Smooth muscle cell of the brain vasculature (primary cell): ENCODE data around the gene NAV3.

ENCODE experiments used
- DNase-seq: peaks from one replicate; pipeline ENCODE4 v3.0.0-alpha.2; 2012; ENCODE audit warnings: low read depth, low spot score

The NAV3 gene, protein sequence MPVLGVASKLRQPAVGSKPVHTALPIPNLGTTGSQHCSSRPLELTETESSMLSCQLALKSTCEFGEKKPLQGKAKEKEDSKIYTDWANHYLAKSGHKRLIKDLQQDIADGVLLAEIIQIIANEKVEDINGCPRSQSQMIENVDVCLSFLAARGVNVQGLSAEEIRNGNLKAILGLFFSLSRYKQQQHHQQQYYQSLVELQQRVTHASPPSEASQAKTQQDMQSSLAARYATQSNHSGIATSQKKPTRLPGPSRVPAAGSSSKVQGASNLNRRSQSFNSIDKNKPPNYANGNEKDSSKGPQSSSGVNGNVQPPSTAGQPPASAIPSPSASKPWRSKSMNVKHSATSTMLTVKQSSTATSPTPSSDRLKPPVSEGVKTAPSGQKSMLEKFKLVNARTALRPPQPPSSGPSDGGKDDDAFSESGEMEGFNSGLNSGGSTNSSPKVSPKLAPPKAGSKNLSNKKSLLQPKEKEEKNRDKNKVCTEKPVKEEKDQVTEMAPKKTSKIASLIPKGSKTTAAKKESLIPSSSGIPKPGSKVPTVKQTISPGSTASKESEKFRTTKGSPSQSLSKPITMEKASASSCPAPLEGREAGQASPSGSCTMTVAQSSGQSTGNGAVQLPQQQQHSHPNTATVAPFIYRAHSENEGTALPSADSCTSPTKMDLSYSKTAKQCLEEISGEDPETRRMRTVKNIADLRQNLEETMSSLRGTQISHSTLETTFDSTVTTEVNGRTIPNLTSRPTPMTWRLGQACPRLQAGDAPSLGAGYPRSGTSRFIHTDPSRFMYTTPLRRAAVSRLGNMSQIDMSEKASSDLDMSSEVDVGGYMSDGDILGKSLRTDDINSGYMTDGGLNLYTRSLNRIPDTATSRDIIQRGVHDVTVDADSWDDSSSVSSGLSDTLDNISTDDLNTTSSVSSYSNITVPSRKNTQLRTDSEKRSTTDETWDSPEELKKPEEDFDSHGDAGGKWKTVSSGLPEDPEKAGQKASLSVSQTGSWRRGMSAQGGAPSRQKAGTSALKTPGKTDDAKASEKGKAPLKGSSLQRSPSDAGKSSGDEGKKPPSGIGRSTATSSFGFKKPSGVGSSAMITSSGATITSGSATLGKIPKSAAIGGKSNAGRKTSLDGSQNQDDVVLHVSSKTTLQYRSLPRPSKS (N-terminal part only)

DNA sequence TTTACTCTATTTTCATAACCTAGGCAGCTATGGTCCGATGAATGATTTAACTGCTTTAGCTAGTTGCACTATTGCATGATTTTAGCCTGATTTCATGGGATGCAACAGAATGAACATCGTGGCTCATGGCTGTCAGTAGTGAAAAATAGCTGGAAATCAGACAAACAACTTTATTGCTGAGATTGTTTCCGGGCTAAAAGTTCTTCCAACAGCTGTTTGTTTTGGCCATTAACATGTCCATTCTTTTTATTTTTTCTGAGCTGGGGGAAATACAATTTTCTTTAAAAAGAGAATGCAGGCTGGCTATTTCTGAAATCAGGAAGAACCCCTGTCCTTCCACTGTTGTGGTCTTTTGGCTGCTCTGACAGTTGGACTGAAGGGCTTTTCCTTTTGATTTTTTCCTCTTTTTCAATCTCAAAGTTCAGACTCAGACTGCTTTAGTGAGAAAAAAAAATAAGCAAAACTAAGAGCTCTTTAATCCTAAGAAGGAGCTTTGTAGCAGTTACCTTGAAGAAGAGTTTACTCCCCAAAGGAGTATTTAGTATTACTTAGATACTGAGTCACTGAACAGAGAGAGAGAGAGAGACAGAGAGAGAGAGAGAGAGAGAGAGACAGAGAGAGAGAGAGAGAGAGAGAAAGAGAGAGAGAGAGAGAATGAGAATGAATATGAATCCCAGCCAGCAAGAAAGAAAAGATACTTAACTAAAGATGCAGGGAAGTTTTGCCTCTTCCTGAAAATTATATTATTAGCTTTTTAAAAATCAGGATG is at the start of gene NAV3:
Gene NAV3, plus strand, starts transcription at position 312 of the 769 bp plus-strand sequence. CDS start 568 bp downstream, outside the sequence.
- no peak for DNase-seq

DNA sequence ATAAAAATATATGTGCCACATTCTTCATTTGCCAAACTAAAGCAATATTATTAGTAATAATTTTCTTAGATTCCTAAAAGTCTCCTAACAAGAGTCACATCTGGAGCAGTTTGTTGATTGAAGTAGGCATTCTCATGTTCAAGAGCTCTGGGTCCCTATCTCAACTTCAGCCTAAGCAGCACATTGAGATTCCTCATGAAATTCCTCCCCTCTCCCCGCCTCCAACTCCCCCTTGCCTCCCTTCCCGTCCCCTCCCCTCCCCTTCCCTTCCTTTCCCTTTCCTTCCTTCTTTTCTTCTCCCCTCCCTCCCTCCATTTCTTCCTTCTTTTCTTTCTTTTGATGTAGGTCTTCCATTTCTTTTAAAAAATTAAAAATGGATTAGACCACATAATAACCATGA is 48.7 kb upstream of the NAV3 start:
- no peak for DNase-seq

DNA sequence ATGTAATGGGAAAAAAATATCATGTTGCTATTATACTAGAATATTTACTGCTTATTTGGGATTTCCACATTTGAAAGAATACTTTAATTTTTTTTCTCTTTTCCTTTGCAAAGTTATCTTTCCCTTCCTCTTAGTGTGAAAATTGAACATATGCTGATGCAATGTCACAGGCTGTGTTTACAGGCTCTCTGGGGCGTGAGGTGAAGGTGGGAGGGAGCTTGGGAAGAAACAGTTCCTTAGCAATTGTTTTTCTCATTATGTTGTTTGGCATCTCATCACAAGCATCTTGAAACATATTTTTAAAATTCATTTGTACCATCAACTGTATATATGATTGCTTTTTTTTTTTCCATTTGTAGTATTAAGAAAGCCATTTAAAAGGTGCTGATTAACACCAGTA is 47.9 kb upstream of the NAV3 start:
- no peak for DNase-seq

DNA sequence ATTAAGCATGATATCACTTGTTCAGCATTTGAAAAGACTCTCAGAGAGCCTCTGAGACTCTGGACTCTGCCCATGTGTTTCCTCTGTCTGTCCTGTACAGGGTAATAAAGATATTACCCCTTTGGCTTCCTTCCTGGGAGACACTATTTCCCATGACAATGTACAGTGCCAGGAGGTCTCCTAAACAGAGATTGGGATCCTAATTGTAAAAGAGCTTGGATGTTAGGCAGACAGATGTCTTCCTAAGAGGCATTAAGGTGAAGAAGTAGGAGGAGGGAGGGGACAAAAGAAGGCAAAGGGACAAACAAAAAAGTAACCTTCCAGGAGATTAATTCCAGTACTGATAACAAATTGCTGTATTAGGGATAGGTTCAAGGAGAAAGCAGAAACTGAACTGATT is 45.5 kb upstream of the NAV3 start:
- DNase-seq: no peak

DNA sequence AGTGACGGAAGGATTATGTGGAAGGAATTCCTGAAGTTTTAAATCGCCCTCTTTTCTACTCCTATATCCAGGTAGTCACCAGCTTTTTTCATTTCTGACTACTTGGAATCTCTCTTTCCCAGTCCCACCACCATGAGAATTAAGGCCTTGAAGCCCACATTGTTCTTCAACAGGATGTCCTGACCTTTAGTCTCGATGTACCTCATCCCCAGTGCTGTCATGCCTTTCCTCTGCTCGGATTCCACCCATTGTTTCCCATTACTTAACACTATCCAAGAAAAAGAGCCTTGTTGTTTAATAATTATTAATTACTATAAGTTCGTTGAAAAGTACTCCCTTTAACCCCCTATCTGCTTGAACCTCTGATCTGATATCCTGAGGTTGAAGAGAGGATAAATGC is 44.0 kb upstream of the NAV3 start:
- DNase-seq: no peak

DNA sequence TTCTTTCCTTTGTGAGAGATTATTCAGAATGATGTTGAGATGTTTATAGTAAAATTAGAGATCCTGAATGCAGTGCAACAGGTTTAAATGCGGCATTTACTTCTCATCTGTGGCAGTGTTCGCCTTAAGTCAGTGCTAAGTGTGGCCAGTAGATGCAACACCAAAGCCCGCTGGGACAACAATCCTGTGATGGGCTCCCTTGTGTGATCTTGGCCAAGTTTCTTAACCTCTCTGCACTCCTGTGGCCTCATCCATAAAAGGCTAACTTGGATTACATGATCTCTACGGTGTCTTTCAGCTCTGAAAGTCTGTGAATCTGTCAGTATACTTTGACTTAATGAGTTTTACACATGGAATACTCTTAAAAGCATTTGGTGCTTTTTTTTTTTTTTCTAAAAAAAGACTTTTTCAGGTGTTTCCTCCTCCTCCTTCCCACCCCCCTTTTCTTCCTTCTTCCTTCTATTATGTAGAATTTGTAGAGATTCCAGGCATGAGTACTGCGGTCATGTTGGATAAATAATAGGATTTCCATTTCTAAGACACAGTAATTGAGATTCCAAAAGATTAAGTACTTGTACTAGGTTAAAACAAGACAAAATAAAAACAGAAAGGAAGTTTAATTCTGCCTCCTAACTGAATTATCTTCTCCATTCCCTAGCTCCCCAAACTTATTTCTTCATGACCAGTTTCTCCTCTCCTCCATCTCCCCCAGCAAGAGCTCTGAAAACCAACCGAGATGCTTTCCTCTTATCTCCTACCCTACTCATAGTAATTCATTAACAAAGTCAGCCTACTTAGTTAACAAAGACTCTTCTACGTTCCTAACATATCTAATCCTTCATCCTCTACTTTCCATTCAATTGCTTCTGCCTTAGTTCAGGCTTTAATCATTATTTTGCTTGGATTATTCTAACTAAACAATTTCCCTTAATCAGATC is 42.2 kb upstream of the NAV3 start:
- no peak for DNase-seq

DNA sequence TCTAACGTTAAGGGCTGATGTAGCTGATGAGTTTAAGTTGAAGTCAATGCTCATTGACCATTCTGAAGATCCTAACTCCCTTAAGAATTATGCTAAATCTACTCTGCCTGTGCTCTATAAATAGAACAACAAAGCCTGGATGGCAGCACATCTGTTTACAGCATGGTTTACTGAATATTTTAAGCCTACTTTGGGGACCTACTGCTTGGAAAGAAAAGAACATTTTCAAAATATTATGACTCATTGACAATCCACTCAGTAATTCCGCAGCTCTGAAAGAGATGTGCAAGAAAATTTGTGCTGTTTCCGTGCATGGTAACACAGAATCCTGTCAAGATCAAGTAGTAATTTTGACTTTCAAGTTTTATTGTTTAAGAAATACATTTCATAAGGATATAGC is 35.0 kb upstream of the NAV3 start:
- peak; percentile 26 for DNase-seq

DNA sequence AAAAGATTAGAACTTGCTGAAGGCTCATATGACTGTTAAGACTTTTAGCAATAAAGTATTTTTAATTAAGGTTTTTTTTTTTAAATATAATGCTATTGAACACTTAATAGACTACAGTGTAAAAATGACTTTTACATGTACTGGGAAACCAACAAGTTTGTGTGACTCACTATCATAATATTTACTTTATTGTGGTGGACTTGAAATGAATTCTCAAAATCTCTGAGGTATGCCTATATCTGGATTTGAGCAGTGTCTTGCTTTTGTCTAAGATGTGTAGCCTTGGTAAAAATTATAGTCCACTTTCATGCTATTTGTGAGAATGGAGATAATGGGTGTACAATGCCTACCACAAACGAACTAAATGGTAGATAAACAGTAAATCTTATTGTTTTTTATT is 33.9 kb upstream of the NAV3 start:
- no peak for DNase-seq

DNA sequence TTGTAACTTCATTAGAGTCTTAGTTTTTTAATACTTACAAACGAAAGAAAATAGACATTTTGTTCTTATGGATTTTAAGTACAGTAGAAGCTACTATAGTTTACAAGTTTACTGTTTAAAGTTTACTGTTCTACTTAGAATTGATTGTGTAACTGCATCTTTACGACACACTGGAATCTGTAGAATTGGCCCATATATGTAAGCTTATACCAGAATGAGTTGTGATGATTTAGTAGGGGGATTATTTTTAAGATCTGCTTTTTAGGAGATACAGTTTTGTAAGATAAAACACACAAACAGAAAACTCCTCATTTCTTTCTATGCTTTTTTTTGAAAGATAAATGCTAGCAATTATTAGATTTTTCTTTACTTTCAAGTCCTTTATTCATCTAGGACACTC is 30.2 kb upstream of the NAV3 start:
- DNase-seq: no peak

DNA sequence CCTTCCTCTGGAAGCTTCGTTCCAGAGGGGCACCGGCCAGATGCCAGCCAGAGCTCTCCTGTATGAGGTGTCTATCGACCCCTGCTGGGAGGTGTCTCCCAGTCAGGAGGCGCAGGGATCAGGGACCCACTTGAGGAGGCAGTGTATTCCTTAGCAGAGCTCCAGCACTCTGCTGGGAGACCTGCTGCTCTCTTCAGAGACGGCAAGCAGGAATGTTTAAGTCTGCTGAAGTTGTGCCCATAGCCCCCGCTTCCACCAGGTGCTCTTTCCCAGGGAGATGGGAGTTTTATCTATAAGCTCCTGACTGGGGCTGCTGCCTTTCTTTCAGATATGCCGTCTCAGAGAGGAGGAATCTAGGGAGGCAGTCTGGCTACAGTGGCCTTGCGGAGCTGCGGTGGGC is 22.2 kb upstream of the NAV3 start:
- DNase-seq: no peak

DNA sequence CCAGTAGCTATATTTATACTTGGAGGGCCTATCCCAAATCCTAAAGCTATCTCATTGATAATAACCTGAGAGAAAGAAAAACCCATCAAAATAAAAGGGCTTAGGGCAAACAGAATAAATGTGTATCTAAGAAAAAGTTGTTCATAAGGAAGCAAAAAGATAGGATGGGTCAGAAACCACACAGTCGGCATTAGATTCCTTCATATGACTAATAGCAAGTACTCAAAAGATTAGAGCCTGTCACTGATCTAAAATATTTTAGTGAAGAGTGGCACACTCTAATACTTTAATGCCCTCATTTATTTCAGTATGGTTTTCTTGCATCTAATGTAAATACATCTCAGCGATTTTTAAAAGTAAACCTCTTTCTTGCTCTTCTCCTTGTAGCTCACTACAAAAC is 17.1 kb upstream of the NAV3 start:
- no peak for DNase-seq

DNA sequence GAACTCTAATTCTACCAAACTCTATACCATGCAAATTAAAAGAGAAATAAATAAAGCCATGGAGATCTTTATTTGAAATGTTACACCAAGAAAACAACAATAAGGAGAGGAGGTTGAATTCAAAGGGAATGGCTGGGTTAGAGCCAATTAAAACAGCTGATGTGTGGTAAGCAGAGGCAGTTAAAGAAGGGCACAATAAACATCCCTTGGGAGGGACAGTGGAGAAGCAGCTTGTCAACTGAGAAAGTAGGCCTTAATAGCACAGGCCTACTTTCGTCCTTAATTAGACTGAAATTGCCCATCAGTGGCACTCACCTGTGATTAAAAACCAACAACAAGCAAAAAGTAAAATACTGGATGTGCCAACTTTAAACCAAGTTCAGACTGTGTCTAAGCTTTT is 16.3 kb upstream of the NAV3 start:
- no peak for DNase-seq

DNA sequence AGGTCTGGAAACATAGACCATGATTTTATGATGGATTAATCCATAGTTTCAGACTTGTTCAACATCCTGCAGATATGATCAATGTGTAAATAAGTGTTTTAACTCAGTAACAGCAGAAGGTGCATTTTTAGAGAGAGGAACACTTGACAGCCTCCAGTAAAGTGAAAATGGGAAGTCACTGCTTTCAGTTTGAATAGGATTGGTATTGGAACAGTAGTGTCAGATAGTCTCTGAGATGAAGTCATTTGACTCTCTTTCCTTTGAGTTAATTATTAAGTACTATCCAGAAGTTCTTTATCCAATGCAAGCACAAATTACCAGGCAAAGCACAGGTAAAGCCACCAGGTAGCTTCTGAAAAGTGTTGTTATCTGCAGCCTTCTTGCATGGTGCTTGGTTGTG is 14.5 kb upstream of the NAV3 start:
- DNase-seq: no peak

DNA sequence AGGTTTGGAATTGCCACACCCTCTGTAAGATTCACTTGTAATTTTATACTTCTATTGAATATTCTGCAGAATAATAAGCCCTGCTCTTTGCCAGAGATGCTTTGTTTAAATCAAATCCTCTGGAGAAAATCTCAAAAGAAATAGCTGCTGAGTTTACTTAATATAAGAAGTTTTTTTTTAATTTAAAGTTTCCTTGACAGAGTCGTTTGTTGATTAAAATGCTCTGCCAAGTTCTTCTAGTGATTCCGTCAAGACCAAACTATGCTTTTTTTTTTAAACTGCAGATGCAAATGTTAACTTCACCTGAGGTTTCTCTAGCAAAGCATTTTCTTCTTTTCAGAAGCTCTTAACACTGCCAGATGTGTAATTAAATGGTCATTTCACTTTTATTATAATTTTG is 13.4 kb upstream of the NAV3 start:
- no peak for DNase-seq

DNA sequence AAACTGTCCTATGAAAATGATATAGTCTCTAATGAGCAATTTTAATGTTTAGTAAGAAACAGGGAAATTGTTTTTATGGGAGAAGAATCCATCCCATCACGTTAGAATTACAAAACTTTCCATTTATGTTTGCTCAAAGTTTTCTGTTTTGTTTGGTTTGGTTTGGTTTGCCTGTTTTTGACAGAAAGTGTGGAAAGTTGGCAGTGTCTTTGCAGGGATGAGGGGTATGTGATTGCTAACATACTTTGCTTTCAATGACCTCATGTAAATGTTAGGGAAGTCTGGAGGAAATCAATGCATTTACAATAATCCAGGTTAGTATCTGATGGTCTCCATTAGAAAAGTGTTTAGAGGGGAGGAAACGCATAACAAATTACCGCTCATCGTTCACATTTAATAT is 12.3 kb upstream of the NAV3 start:
- no peak for DNase-seq

DNA sequence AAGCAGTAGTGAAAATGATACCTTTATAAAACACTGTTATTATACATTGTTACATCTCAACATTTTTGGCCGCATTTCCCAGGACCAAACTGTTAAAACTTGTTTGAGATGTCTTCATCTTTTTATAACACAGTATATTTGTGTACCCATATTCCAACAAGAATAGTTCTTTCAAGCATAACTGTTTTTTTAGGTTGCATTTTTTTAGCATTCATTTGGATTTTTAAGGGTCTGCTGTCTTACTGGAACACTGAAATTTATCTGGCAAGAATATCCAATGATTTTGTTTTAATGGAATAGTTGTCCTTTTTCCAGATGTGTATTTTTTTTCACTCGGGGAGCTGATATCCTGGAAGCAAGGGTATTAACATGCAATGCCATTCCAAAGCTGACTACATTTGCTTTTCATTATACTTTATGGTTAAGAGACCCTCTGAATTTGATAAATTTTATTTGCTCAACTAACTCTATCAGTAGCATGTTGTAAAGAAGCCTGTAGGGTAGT is 8.9 kb upstream of the NAV3 start:
- no peak for DNase-seq

DNA sequence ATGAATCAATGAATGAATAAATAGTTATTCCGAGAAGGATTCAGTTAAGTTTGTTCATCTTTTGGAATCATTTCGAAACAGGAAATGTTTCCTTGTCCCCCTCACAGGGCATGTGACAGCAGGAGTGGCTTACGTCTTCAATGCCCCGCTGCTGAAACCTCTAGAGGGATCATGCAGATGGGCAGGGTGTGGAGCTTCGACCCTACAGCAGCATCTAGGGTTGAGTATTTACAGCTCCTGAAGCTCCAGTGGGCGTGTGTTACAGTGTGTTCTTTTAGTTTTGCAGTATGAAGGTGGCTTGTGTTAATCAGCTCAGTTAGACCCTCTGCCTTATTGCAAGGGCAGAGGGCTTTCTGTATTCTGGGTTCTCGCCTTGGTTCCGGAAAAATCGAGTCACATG is 2.6 kb downstream of the NAV3 start:
- no peak for DNase-seq

DNA sequence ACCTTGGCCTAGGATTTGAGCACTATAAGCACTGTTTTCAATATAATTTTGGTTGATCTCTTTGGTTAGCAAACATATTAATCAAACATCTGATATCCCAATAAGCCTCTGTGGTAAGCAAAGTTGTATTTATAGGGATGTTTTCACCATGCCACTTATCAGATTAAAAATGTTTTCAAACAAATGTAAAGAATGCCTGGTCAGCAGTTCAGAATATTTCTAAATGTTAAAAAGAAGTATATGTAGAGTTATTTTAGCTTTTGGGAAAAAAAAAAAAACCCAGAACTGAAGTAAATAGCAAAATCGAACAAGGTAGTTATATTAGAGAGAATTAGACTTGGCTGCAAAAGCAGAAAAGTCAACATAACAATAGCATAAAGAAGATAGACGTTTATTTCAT is 3.9 kb downstream of the NAV3 start:
- no peak for DNase-seq

DNA sequence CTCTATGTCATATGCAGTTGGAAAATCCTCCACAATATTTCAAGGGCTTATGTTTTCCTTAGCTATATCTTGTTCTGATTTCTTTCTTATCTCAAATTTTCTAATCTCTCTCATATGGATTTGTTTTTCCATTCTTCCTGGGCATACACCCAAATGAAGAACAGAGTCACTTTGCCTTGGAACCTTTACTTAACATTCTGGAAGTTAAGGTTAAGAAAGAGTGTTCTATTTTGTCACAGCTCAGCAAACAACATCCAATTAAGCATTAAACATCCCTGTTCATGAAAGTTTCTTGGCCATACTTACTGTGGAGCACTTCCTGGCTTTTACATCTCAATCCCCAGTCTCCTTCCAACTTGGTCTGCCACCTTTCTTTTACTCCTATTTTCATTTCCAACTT is 5.3 kb downstream of the NAV3 start:
- DNase-seq: no peak

DNA sequence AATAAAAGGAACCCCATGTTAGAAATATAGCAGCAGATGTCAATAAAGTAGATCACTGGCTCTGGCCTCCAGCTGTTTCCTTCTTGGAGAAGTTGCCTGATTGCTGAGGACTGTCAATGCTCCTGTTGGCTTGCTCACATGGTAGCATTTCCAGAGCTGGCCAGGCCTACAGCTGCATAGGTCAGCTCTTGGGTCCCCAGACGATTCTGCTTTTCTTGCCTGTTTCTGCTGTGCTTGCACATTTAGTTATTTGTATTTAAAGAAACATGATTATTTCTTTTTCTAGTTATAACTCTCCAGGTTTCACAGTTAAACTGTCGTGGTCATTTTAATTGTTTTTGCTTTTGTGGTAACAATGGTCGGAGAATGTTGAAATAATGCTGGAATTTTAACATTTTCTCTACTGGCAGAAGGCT is 7.2 kb downstream of the NAV3 start:
- peak; percentile 57 for DNase-seq
